SK-N-MC (cell line): ENCODE data around the gene PCDHA1.
"Not testable (repeated sequence)": the region's sequence is repeated elsewhere in the genome, so short reads cannot be mapped to it uniquely, and the experiment has no call there.

Experiments
- DNase-seq: peaks from one replicate; pipeline ENCODE4 v3.0.0-alpha.2; 2011; ENCODE audit warnings: low read depth, low spot score
- H3K27ac ChIP-seq: fragments of 200-600 bp; sonication (generic); 2 replicates; pipeline ENCODE4 v1.5.1; 2016; ENCODE audit warnings: mixed run types
- H3K36me3 ChIP-seq: fragments of 200-600 bp; sonication (generic); 2 replicates; pipeline ENCODE4 v1.6.1; 2017; ENCODE audit warnings: antibody characterized with exemption, low read length, mixed read lengths; ENCODE audit not compliant: insufficient read depth
- H3K4me3 ChIP-seq: fragments of 200-600 bp; sonication (generic); 2 replicates; pipeline ENCODE4 v1.5.1; 2016
- H3K9ac ChIP-seq: fragments of 200-600 bp; sonication (generic); 2 replicates; pipeline ENCODE4 v1.8.0; 2017; ENCODE audit warnings: mixed run types, mixed read lengths; ENCODE audit not compliant: insufficient read length
- H3K9me3 ChIP-seq: fragments of 200-600 bp; sonication (generic); 2 replicates; pipeline ENCODE4 v1.6.1; 2017; ENCODE audit warnings: low read depth, mild to moderate bottlenecking, antibody characterized with exemption, low read length, moderate library complexity, mixed read lengths
- EZH2 ChIP-seq: fragments of 200-600 bp; sonication (generic); IDR thresholded peaks from one replicate; pipeline ENCODE4 v1.6.1; 2017; ENCODE audit warnings: antibody characterized with exemption
- FOXP2 ChIP-seq: optimal IDR thresholded peaks from 2 replicates; pipeline ENCODE3; 2011; ENCODE audit warnings: mild to moderate bottlenecking, moderate library complexity; ENCODE audit not compliant: insufficient read depth; ENCODE audit errors: extremely low read length, control extremely low read depth
- POLR2AphosphoS5 ChIP-seq: IDR thresholded peaks from 2 replicates; pipeline ENCODE4 v1.6.1; 2012; ENCODE audit warnings: mild to moderate bottlenecking, low read depth, low read length, borderline replicate concordance

The PCDHA1 gene

DNA sequence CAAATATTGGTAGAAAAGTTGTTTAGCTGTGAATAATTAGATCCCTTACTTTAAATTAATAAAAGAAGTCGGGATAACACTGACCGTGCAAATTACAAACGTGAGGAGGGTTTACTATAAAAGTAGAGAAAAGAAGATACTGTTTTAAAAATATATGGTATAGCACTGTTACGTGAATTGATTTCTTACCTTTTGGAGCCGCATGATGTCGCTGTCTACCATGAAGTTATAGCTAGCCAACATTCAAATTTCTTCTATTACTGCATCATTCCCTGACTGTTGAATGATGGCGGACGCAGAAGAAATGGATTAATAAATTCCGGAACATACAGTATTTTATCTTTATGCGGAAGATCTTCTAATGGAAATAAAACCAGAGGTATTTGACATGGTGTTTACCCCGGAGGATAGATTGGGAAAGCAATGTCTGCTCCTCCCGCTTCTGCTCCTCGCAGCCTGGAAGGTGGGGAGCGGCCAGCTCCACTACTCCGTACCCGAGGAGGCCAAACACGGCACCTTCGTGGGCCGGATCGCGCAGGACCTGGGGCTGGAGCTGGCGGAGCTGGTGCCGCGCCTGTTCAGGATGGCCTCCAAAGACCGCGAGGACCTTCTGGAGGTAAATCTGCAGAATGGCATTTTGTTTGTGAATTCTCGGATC is 41.9 kb downstream of the PCDHA1 start, which contains the start of gene PCDHA6:
Gene PCDHA6 (plus strand): TSS at position 257 of the 658 bp plus-strand sequence. CDS start 132 bp downstream, at position 389.
- H3K9me3 ChIP-seq: no peaks in the 10 kb centered on the region; the same call in 1 of the 2 replicates
- TF ChIP-seq POLR2AphosphoS5 (no peak), FOXP2 (no peak), EZH2 (no peak)
- no peak within 1 kb of the TSS for H3K27ac ChIP-seq
- H3K9ac ChIP-seq: no peak within 1 kb of the TSS
- DNase-seq: no peak
- H3K4me3 ChIP-seq: no peak within 1 kb of the TSS
- no peaks in the 10 kb centered on the region for H3K36me3 ChIP-seq

DNA sequence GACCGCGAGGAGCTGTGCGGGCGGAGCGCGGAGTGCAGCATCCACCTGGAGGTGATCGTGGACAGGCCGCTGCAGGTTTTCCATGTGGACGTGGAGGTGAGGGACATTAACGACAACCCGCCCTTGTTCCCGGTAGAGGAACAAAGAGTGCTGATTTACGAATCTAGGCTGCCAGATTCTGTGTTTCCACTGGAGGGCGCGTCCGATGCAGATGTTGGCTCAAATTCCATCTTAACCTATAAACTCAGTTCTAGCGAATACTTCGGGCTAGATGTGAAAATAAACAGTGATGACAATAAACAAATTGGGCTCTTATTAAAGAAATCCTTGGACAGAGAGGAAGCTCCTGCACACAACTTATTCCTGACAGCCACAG is 42.4 kb downstream of the PCDHA1 start:
- DNase-seq: no peak
- H3K27ac ChIP-seq: no peak overlapping the region
- no peaks in the 10 kb centered on the region for H3K36me3 ChIP-seq
- H3K9ac ChIP-seq: no peak overlapping the region
- H3K4me3 ChIP-seq: no peak overlapping the region
- no peaks in the 10 kb centered on the region; the same call in 1 of the 2 replicates for H3K9me3 ChIP-seq
- no peak for TF ChIP-seq EZH2
- no peak for TF ChIP-seq POLR2AphosphoS5
- TF ChIP-seq FOXP2: no peak

DNA sequence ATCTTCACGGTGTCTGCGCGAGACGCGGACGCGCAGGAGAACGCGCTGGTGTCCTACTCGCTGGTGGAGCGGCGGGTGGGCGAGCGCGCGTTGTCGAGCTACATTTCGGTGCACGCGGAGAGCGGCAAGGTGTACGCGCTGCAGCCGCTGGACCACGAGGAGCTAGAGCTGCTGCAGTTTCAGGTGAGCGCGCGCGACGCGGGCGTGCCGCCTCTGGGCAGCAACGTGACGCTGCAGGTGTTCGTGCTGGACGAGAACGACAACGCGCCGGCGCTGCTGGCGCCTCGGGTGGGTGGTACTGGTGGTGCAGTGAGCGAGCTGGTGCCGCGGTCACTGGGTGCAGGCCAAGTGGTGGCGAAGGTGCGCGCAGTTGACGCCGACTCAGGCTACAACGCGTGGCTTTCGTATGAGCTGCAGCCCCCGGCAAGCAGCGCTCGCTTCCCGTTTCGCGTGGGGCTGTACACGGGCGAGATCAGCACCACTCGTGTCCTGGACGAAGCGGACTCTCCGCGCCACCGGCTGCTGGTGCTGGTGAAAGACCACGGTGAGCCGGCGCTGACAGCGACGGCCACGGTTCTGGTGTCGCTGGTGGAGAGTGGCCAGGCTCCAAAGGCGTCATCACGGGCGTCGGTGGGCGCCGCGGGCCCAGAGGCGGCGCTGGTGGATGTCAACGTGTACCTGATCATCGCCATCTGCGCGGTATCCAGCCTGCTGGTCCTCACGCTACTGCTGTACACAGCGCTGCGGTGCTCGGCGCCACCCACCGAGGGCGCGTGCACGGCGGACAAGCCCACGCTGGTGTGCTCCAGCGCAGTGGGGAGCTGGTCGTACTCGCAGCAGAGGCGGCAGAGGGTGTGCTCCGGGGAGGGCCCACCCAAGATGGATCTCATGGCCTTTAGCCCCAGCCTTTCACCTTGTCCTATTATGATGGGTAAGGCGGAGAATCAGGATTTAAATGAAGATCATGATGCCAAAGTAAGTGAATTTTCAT is 43.9 kb downstream of the PCDHA1 start:
- not testable (repeated sequence) for H3K4me3 ChIP-seq, H3K27ac ChIP-seq, H3K36me3 ChIP-seq, H3K9me3 ChIP-seq, DNase-seq, H3K9ac ChIP-seq

DNA sequence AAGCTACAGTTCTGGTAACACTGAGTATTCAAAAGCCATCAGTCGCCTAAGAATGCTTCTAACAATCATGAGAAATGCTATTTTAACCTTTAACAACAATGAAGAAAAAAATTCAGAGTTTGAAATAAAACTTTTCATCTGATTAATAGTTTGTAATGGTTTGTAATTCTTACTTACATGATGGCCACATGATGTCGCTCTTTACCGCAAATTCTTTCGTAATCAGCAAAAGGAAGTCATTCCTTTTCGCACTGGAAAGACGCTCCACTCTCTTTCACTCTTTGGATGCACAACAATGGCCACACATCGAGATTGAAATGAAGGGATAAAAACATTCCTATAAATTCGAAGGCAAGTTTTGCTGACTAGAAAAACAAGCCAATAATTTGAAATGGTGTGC is 48.1 kb downstream of the PCDHA1 start, which contains the start of gene PCDHA7:
Gene PCDHA7 (plus strand): TSS at position 277 of the 400 bp plus-strand sequence. CDS start 115 bp downstream, at position 392.
- no peak within 1 kb of the TSS for H3K4me3 ChIP-seq
- no peak within 1 kb of the TSS for H3K27ac ChIP-seq
- H3K9ac ChIP-seq: no peak within 1 kb of the TSS
- H3K36me3 ChIP-seq: no peaks in the 10 kb centered on the region
- no peaks in the 10 kb centered on the region for H3K9me3 ChIP-seq
- no peak for DNase-seq
- TF ChIP-seq FOXP2: no peak
- TF ChIP-seq POLR2AphosphoS5: no peak
- TF ChIP-seq EZH2: no peak

GRCh38 chr5:140834439-140835008 is 48.6 kb downstream of the PCDHA1 start:
- not testable (repeated sequence) for H3K9ac ChIP-seq, H3K36me3 ChIP-seq, H3K9me3 ChIP-seq, DNase-seq, H3K4me3 ChIP-seq, H3K27ac ChIP-seq

DNA sequence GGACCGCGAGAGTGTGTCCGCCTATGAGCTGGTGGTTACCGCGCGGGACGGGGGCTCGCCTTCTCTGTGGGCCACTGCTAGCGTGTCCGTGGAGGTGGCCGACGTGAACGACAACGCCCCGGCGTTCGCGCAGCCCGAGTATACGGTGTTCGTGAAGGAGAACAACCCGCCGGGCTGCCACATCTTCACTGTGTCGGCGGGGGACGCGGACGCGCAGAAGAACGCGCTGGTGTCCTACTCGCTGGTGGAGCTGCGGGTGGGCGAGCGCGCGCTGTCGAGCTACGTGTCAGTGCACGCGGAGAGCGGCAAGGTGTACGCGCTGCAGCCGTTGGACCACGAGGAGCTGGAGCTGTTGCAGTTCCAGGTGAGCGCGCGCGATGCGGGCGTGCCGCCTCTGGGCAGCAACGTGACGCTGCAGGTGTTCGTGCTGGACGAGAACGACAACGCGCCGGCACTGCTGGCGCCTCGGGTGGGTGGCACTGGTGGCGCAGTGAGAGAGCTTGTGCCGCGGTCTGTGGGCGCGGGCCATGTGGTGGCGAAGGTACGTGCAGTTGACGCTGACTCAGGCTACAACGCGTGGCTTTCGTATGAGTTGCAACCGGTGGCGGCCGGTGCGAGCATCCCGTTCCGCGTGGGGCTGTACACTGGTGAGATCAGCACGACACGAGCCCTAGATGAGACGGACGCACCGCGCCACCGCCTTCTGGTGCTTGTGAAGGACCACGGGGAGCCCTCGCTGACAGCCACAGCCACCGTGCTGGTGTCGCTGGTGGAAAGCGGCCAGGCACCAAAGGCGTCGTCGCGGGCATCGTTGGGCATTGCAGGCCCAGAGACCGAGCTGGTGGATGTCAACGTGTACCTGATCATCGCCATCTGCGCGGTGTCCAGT is 49.9 kb downstream of the PCDHA1 start:
- H3K36me3 ChIP-seq: no peaks in the 10 kb centered on the region
- no peak for DNase-seq
- H3K9me3 ChIP-seq: no peaks in the 10 kb centered on the region
- H3K27ac ChIP-seq: no peak overlapping the region
- no peak overlapping the region for H3K4me3 ChIP-seq
- TF ChIP-seq FOXP2: no peak
- no peak for TF ChIP-seq POLR2AphosphoS5
- no peak for TF ChIP-seq EZH2
- H3K9ac ChIP-seq: no peak overlapping the region

DNA sequence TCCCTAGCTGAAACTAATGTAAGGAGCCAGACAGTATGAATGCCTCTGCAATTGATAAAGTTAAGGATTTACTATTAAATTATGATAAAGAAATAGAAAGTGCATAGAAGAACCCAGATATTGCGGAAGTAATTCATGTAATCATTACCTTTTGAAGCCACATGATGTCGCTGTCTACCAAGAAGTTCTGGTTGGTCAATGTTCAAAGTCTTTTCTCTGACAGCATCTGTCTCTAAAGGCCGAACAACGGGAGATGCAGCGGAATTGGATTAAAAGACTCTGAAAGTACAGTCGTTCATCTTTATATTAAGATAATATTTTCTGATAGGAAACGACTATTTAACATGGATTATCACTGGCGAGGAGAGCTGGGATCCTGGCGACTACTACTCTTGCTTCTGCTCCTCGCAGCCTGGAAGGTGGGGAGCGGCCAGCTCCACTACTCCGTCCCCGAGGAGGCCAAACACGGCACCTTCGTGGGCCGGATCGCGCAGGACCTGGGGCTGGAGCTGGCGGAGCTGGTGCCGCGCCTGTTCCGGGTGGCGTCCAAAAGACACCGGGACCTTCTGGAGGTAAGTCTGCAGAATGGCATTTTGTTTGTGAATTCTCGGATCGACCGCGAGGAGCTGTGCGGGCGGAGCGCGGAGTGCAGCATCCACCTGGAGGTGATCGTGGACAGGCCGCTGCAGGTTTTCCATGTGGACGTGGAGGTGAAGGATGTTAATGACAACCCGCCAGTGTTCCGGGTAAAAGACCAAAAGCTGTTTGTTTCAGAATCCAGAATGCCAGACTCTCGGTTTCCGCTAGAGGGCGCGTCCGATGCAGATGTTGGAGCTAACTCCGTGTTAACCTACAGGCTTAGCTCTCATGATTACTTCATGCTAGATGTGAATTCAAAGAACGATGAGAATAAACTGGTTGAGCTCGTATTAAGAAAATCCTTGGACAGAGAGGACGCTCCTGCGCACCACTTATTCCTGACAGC is 55.3 kb downstream of the PCDHA1 start, which contains the start of gene PCDHA8:
Gene PCDHA8 (plus strand): TSS at position 210 of the 985 bp plus-strand sequence. CDS start 135 bp downstream, at position 345.
- Histone ChIP-seq H3K4me3 (no peak within 1 kb of the TSS), H3K9ac (no peak within 1 kb of the TSS), H3K36me3 (no peaks in the 10 kb centered on the region), H3K9me3 (no peaks in the 10 kb centered on the region), H3K27ac (no peak within 1 kb of the TSS)
- TF ChIP-seq FOXP2 (no peak), EZH2 (no peak), POLR2AphosphoS5 (no peak)
- DNase-seq: no peak
